ENCODE results near the gene ASCC3. TPM values are rescaled to one million over a fixed set of nuclear protein-coding genes. Genes with fewer than 3 reads are reported as not detected.

ASCC3 gene
- total RNA-seq, 1 experiment from 2014 or later: 40.5 TPM

GRCh38 chr6:100553243-100553642 lies 327.9 kb downstream of the ASCC3 start:
- no TSS peak for BruUV-seq (replicated peaks)
- ATAC-seq (no peak), DNase-seq (ENCODE audit: low read depth, low spot score) (no peak)
- CTCF ChIA-PET: no interaction called here
- no peak overlapping the region for H2AFZ ChIP-seq (ENCODE audit: low read depth, low read length, poor library complexity, severe bottlenecking)
- POLR2A ChIA-PET: no interaction called here
- no peak for TF ChIP-seq SIN3A (IDR thresholded peaks at IDR 0.05; ENCODE audit: low read depth)
- H3K27me3 ChIP-seq (ENCODE audit: insufficient read depth, low read length): no peaks in the 10 kb centered on the region
- no peaks in the 10 kb centered on the region for H4K20me1 ChIP-seq (ENCODE audit: insufficient read depth)
- H3K9ac ChIP-seq (ENCODE audit: low read length): no peak overlapping the region
- no peak overlapping the region for H3K4me2 ChIP-seq (ENCODE audit: low read length)
- H3K27ac ChIP-seq (ENCODE audit: low read depth, low read length): no peak overlapping the region
- RAD21 ChIA-PET (ENCODE audit: low non-redundant PET in 1 of 2, low total read pairs in 2 of 2, uncharacterized antibody in 2 of 2, unreplicated experiment in 2 of 2): no interaction called here
- H3K79me2 ChIP-seq (ENCODE audit: insufficient read depth, low read length): no peaks in the 10 kb centered on the region
- no peaks in the 10 kb centered on the region for H3K36me3 ChIP-seq (ENCODE audit: control insufficient read depth in 1 of 2, insufficient read depth in 2 of 2, low read length in 2 of 2)
- intact Hi-C loops (cut with micrococcal nuclease): no loop called here
- H3K9me3 ChIP-seq (ENCODE audit: control insufficient read depth in 1 of 2, insufficient read depth in 1 of 2, low read depth in 1 of 2, low read length in 2 of 2): no peaks in the 10 kb centered on the region
- no peaks in the 10 kb centered on the region for H3K4me1 ChIP-seq (ENCODE audit: control insufficient read depth in 1 of 2, insufficient read depth in 2 of 2, low read length in 2 of 2)
- H3K4me3 ChIP-seq (replicated peaks in 1 of 2; ENCODE audit: low read depth in 1 of 2, low read length in 2 of 2): no peak overlapping the region
- H3K9me2 ChIP-seq (ENCODE audit: insufficient read depth): no peaks in the 10 kb centered on the region

GRCh38 chr6:100549406-100550167 lies 331.5 kb downstream of the ASCC3 start:
- H3K9me3 ChIP-seq (ENCODE audit: control insufficient read depth in 1 of 2, insufficient read depth in 1 of 2, low read depth in 1 of 2, low read length in 2 of 2): no peaks in the 10 kb centered on the region
- POLR2A ChIA-PET: no interaction called here
- H3K4me1 ChIP-seq (ENCODE audit: control insufficient read depth in 1 of 2, insufficient read depth in 2 of 2, low read length in 2 of 2): no peaks in the 10 kb centered on the region
- no peaks in the 10 kb centered on the region for H3K79me2 ChIP-seq (ENCODE audit: insufficient read depth, low read length)
- no peak overlapping the region for H3K27ac ChIP-seq (ENCODE audit: low read depth, low read length)
- H3K9ac ChIP-seq (ENCODE audit: low read length): no peak overlapping the region
- H3K9me2 ChIP-seq (ENCODE audit: insufficient read depth): no peaks in the 10 kb centered on the region
- no peak overlapping the region for H3K4me2 ChIP-seq (ENCODE audit: low read length)
- intact Hi-C loops (cut with micrococcal nuclease): no loop called here
- BruUV-seq (replicated peaks): no TSS peak
- no peaks in the 10 kb centered on the region for H3K27me3 ChIP-seq (ENCODE audit: insufficient read depth, low read length)
- H2AFZ ChIP-seq (ENCODE audit: low read depth, low read length, poor library complexity, severe bottlenecking): no peak overlapping the region
- CTCF ChIA-PET: no interaction called here
- H3K4me3 ChIP-seq (replicated peaks in 1 of 2; ENCODE audit: low read depth in 1 of 2, low read length in 2 of 2): no peak overlapping the region
- DNase-seq (ENCODE audit: low read depth, low spot score): no peak
- TF ChIP-seq POLR2AphosphoS5 (IDR thresholded peaks at IDR 0.05; ENCODE audit: low read depth, low read length) (no peak), FOSL1 (IDR thresholded peaks at IDR 0.05; ENCODE audit: low read depth) (no peak), TCF7L2 (IDR thresholded peaks at IDR 0.05; ENCODE audit: borderline replicate concordance, extremely low read depth, insufficient read depth, insufficient read length) (no peak), EZH2phosphoT487 (IDR thresholded peaks at IDR 0.05; ENCODE audit: borderline replicate concordance) (no peak)
- H3K36me3 ChIP-seq (ENCODE audit: control insufficient read depth in 1 of 2, insufficient read depth in 2 of 2, low read length in 2 of 2): no peaks in the 10 kb centered on the region
- H4K20me1 ChIP-seq (ENCODE audit: insufficient read depth): no peaks in the 10 kb centered on the region; the same call in 1 of the 2 replicates
- RAD21 ChIA-PET (ENCODE audit: low non-redundant PET in 1 of 2, low total read pairs in 2 of 2, uncharacterized antibody in 2 of 2, unreplicated experiment in 2 of 2): no interaction called here
- no peak for ATAC-seq

All from HCT116 (cell line).